HCT116 (cell line): ENCODE measurements around the gene RGP1. TPM values are rescaled to one million over a fixed set of nuclear protein-coding genes. Genes with fewer than 3 reads are reported as not detected.

Experiments used
- ATAC-seq: fragments of 200-7000 bp; cut with Tn5 transposase; 2 replicates; pipeline ENCODE4 v1.9.1; 2020; ENCODE audit warnings: mild to moderate bottlenecking, moderate library complexity
- BruUV-seq: library from RNA; stranded (reverse); fragments of 400-500 nt; replicated peaks from 2 replicates; lab custom pipeline; 2021; lab: Mats Ljungman, UMichigan
- CTCF ChIA-PET: fragments of 300-600 bp; sonication (Branson Sonifier 250); formaldehyde crosslinking; loops from one replicate; lab custom pipeline; 2021; ENCODE audit warnings: antibody characterized with exemption; lab: Charles Lee
- POLR2A ChIA-PET: fragments of 300-600, 350-600 bp; sonication (Branson Sonifier 250); formaldehyde crosslinking; loops from one replicate; lab custom pipeline; 2021; ENCODE audit warnings: antibody characterized with exemption; lab: Charles Lee
- RAD21 ChIA-PET, 2 experiments: fragments of 300-600 bp; sonication (Branson Sonifier 250); formaldehyde crosslinking; loops; one replicate each; lab custom pipeline; 2023; ENCODE audit warnings: low total read pairs in 2 of 2; ENCODE audit not compliant: uncharacterized antibody in 2 of 2, unreplicated experiment in 2 of 2, low non-redundant PET in 1 of 2; lab: Charles Lee
- DNase-seq: peaks from one replicate; pipeline ENCODE4 v3.0.0-alpha.2; 2010; ENCODE audit warnings: low read depth, low spot score
- H2AFZ ChIP-seq: fragments of 200-600 bp; shearing (Covaris generic), sonication (generic); 2 replicates; pipeline ENCODE4 v1.6.1; 2017; ENCODE audit warnings: low read depth, mixed run types, mixed read lengths, antibody characterized with exemption, low read length; ENCODE audit not compliant: poor library complexity, severe bottlenecking
- H3K27ac ChIP-seq: 2 replicates; pipeline ENCODE4 v1.5.1; 2012; ENCODE audit warnings: low read depth, low read length
- H3K27me3 ChIP-seq: fragments of 200-600 bp; sonication (generic); 2 replicates; pipeline ENCODE4 v1.6.1; 2016; ENCODE audit warnings: mixed run types, low read length, mixed read lengths; ENCODE audit not compliant: insufficient read depth
- H3K36me3 ChIP-seq, 2 experiments: fragments of 200-500 bp in 1 of 2; fragments of 200-600 bp in 1 of 2; sonication (Bioruptor generic) in 1 of 2; sonication (generic) in 1 of 2; 2 replicates each; pipeline versions ENCODE4 v1.5.1 to v1.6.1; 2014 to 2016; ENCODE audit warnings: low read length in 2 of 2, inconsistent platforms in 1 of 2, mixed read lengths in 1 of 2, mixed run types in 1 of 2; ENCODE audit not compliant: insufficient read depth in 2 of 2, control insufficient read depth in 1 of 2
- H3K4me1 ChIP-seq, 2 experiments: fragments of 200-600 bp in 1 of 2; sonication (generic) in 1 of 2; 2 replicates each; pipeline versions ENCODE4 v1.5.1 to v1.6.1; 2012 to 2017; ENCODE audit warnings: low read length in 2 of 2, inconsistent platforms in 1 of 2, mild to moderate bottlenecking in 1 of 2, mixed read lengths in 1 of 2, mixed run types in 1 of 2, moderate library complexity in 1 of 2; ENCODE audit not compliant: insufficient read depth in 2 of 2, control insufficient read depth in 1 of 2
- H3K4me2 ChIP-seq: fragments of 200-600 bp; sonication (generic); 2 replicates; pipeline ENCODE4 v1.6.1; 2017; ENCODE audit warnings: mixed run types, low read length, mixed read lengths
- H3K4me3 ChIP-seq, 2 experiments: fragments of 200-600 bp in 1 of 2; sonication (generic) in 1 of 2; replicated peaks in 1 of 2; 2 replicates each; pipeline ENCODE4 v1.5.1; 2011 to 2016; ENCODE audit warnings: low read length in 2 of 2, control low read depth in 1 of 2, low read depth in 1 of 2, mild to moderate bottlenecking in 1 of 2, mixed read lengths in 1 of 2, mixed run types in 1 of 2
- H3K79me2 ChIP-seq: fragments of 200-600 bp; sonication (generic); 2 replicates; pipeline ENCODE4 v1.6.1; 2017; ENCODE audit warnings: mild to moderate bottlenecking, mixed run types, low read length, moderate library complexity, mixed read lengths; ENCODE audit not compliant: insufficient read depth
- H3K9ac ChIP-seq: fragments of 200-600 bp; sonication (generic); 2 replicates; pipeline ENCODE4 v1.6.1; 2016; ENCODE audit warnings: low read length, mixed read lengths
- H3K9me2 ChIP-seq: fragments of 200-600 bp; sonication (generic), shearing (Covaris generic); 2 replicates; pipeline ENCODE4 v1.6.1; 2017; ENCODE audit warnings: mixed run types, mild to moderate bottlenecking, moderate library complexity; ENCODE audit not compliant: insufficient read depth
- H3K9me3 ChIP-seq, 2 experiments: fragments of 200-500 bp in 1 of 2; fragments of 200-600 bp in 1 of 2; sonication (Bioruptor generic) in 1 of 2; sonication (generic) in 1 of 2; 2 replicates each; pipeline ENCODE4 v1.6.1; 2014 to 2017; ENCODE audit warnings: low read length in 2 of 2, mixed read lengths in 2 of 2, inconsistent platforms in 1 of 2, low read depth in 1 of 2, mild to moderate bottlenecking in 1 of 2, mixed run types in 1 of 2, moderate library complexity in 1 of 2; ENCODE audit not compliant: control insufficient read depth in 1 of 2, insufficient read depth in 1 of 2
- H4K20me1 ChIP-seq: fragments of 200-600 bp; sonication (generic), shearing (Covaris generic); 2 replicates; pipeline ENCODE4 v1.6.1; 2017; ENCODE audit warnings: mixed run types, mild to moderate bottlenecking, moderate library complexity; ENCODE audit not compliant: insufficient read depth
- CBX3 ChIP-seq: IDR thresholded peaks from 2 replicates; pipeline ENCODE4 v1.6.1; 2012; ENCODE audit warnings: low read depth
- CEBPB ChIP-seq: IDR thresholded peaks from 2 replicates; pipeline ENCODE4 v1.6.1; 2012; ENCODE audit warnings: low read depth
- EGR1 ChIP-seq: IDR thresholded peaks from 2 replicates; pipeline ENCODE4 v1.6.1; 2012; ENCODE audit warnings: low read depth
- ELF1 ChIP-seq: IDR thresholded peaks from 2 replicates; pipeline ENCODE4 v1.6.1; 2012; ENCODE audit warnings: low read depth, borderline replicate concordance
- EZH2 ChIP-seq: fragments of 200-600 bp; sonication (generic); IDR thresholded peaks from 2 replicates; pipeline ENCODE4 v1.6.1; 2017; ENCODE audit warnings: antibody characterized with exemption, mixed run types
- EZH2phosphoT487 ChIP-seq: fragments of 200-600 bp; IDR thresholded peaks from 2 replicates; pipeline ENCODE4 v1.6.1; 2018; ENCODE audit warnings: antibody characterized with exemption, borderline replicate concordance
- FOSL1 ChIP-seq: IDR thresholded peaks from 2 replicates; pipeline ENCODE4 v1.6.1; 2012; ENCODE audit warnings: low read depth
- JUND ChIP-seq: IDR thresholded peaks from 2 replicates; pipeline ENCODE4 v1.6.1; 2012
- POLR2A ChIP-seq: IDR thresholded peaks from 2 replicates; pipeline ENCODE4 v1.7.0; 2011; ENCODE audit warnings: borderline replicate concordance; ENCODE audit not compliant: insufficient read depth, insufficient read length; ENCODE audit errors: extremely low read depth
- POLR2AphosphoS5 ChIP-seq: IDR thresholded peaks from 2 replicates; pipeline ENCODE4 v1.6.1; 2011; ENCODE audit warnings: mild to moderate bottlenecking, low read depth, low read length, moderate library complexity
- SIN3A ChIP-seq: IDR thresholded peaks from 2 replicates; pipeline ENCODE4 v1.6.1; 2012; ENCODE audit warnings: low read depth
- SRF ChIP-seq: IDR thresholded peaks from 2 replicates; pipeline ENCODE4 v1.6.1; 2012; ENCODE audit warnings: low read depth
- intact Hi-C: fragments of 100-400 bp; cut with micrococcal nuclease; formaldehyde crosslinking; loops from 2 replicates; pipeline ENCODE4 v1.10.0; 2022
- total RNA-seq: library from RNA; stranded (reverse); gene quantifications from one replicate; pipeline ENCODE4 v1.2.1, GENCODE V29; 2021; ENCODE audit not compliant: unreplicated experiment

The RGP1 gene
- total RNA-seq, 1 experiment from 2014 or later, result 32.6 TPM

DNA sequence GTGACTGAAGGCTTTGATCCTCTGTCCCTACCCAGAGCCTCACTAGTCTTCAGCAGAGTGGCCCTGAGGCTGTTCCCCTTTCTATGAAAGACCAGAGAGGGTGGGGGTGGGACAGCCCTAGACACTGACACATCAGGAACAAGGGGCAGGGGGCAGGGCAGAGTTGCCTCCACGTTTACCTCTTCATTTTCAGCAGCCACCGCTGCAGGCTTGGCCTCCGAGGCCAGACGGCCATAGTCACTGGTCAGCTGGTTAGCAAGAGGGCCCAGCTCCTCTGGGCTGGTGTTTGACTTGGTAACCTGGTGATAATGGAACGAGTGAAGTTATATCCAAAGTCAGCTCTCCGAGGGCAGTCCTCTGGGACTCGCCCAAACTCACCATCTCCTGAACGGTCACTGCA is 43.7 kb upstream of the RGP1 start:
- intact Hi-C loops, result no loop called here
- no peak for DNase-seq
- Histone ChIP-seq H3K27ac (no peak overlapping the region), H4K20me1 (no peaks in the 10 kb centered on the region), H3K9me2 (no peaks in the 10 kb centered on the region), H3K4me3 (no peak overlapping the region), H3K27me3 (no peaks in the 10 kb centered on the region), H2AFZ (no peak overlapping the region), H3K9ac (no peak overlapping the region), H3K4me2 (no peak overlapping the region), H3K9me3 (no peaks in the 10 kb centered on the region), H3K79me2 (no peaks in the 10 kb centered on the region), H3K36me3 (peaks cover 57 to 69% of the 10 kb centered on the region in 2 experiments), H3K4me1 (no peaks in the 10 kb centered on the region)
- BruUV-seq, result no TSS peak
- no peak for ATAC-seq
- ChIA-PET CTCF (interaction anchor here (1.8 kb wide), 1 partner anchor 8 kb away, joined by 7 read pairs; no protein-coding TSS in a partner anchor), RAD21 (no interaction called here), POLR2A (no interaction called here)
- TF ChIP-seq SRF (no peak), JUND (no peak), SIN3A (no peak)

DNA sequence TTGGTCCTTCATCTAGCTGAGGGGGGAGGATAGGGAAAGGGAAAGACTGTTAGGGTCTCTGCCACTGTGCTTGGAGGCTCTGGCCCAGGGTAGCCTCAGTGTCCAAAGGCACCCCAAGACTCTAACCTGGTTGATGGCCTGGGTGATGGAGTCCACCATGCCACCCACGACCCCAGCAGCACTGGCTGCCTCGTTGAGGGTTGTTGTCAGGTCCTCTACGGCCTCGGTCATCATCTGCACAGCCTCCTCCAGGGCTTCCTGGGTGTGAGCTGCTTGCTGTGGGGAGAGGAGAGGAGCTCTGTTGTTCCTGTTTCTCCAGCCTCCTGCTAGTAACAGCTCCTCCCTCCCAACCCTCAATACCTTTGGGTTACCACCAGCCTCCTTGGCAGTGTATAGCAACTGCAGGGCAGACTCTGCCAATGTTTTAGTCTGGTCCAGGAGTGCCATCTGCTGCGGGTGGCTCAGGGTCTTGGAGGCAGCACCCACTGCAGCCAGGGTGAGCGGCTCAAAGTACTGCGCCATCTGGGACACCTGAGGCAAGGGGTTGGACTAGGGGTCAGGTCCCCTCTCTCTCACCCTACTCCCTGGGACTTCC is 43.2 kb upstream of the RGP1 start:
- H4K20me1 ChIP-seq, result no peaks in the 10 kb centered on the region
- RAD21 ChIA-PET, result no interaction called here
- H2AFZ ChIP-seq, result no peak overlapping the region
- H3K4me3 ChIP-seq, result no peak overlapping the region
- ATAC-seq (no peak), DNase-seq (no peak)
- H3K36me3 ChIP-seq, result peaks cover 58 to 72% of the 10 kb centered on the region in 2 experiments
- CTCF ChIA-PET, result interaction anchor here (1.8 kb wide), 1 partner anchor 9 kb away, joined by 7 read pairs; no protein-coding TSS in a partner anchor
- no peaks in the 10 kb centered on the region for H3K79me2 ChIP-seq
- TF ChIP-seq SIN3A, result no peak
- TF ChIP-seq CBX3, result no peak
- TF ChIP-seq POLR2AphosphoS5, result no peak
- no peak for TF ChIP-seq ELF1
- TF ChIP-seq CEBPB, result no peak
- no peak for TF ChIP-seq EGR1
- TF ChIP-seq POLR2A, result no peak
- no peak for TF ChIP-seq FOSL1
- no peak for TF ChIP-seq EZH2
- no peak for TF ChIP-seq EZH2phosphoT487
- H3K4me1 ChIP-seq, result no peaks in the 10 kb centered on the region
- BruUV-seq, result no TSS peak
- POLR2A ChIA-PET, result no interaction called here
- no peak overlapping the region for H3K27ac ChIP-seq
- H3K9ac ChIP-seq, result no peak overlapping the region
- H3K9me3 ChIP-seq, result no peaks in the 10 kb centered on the region
- H3K4me2 ChIP-seq, result no peak overlapping the region
- H3K27me3 ChIP-seq, result no peaks in the 10 kb centered on the region
- no peaks in the 10 kb centered on the region for H3K9me2 ChIP-seq
- intact Hi-C loops, result no loop called here
